ENCODE data around the gene FNDC3B.
"Not testable (repeated sequence)": the region's sequence is repeated elsewhere in the genome, so short reads cannot be mapped to it uniquely, and the experiment has no call there.

Gene FNDC3B

DNA sequence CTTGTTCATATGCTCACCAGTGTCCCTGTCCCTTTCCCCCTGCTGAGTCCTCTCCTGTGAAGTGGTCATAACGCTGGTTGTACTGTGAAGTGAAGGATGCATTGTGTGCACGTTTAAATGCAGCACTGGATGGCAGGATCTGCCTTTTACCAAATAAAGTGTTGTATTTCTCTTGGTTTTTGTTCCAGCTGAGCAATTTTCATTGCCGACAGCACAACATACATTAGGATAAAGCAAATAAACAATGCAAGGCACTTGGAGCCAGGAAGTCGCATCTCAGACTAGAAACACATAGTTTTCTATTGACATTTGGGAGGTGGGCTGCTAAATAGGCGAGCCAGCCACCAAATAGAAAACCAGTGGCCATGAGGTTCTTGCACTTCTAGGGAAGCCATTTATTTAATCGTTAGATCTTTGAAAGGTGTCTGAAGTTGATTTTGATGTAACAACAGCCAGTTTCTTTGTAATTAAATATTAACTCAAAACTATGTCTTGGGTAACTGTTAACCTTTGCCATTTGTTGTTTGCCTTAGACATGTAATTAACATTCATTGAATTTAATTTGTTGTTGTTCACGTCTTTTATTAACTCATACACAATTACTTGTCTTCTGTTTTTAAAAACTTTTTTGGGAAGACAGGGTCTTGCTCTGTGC lies 185.3 kb downstream of the FNDC3B start:
- DNase-seq, result no peak

DNA sequence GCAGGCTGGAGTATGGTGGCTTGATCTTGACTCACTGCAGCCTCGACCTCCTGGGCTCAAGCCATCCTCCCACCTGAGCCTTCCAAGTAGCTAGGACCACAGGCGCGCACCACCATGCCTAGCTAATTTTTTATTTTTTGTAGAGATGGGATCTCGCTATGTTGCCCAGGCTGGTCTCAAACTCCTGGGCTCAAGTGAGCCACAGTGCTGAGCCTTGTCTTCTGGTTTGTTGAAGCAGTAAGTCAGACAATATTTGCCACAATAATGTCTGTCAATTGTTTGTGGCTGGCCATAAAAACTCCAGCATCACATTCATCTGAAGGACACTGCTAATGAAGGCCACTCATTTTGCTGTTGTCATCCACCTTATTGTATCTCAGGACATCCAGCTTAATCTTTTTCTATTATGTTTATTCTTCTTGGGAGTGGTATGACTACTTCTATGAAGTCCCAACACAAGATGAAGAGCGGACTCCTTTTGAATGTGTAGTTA lies 185.9 kb downstream of the FNDC3B start:
- no peak for DNase-seq

DNA sequence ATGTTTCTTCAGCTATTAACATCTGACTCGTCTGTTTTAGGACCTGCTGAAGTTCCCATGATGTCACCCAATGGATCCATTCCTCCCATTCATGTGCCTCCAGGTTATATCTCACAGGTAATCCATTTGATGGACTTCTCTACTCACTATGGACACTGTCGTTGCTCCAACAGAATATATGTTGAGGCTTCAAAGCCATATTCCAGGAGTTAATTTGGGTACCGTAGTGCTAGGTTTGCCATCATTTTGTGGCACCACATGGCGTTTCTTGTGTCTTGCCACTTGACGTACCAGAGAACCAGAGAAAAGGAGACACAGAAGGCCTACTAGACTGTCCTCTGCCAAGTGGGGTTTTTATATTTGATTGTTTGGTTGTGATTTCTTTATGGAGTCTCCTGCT lies 187.5 kb downstream of the FNDC3B start:
- no peak for DNase-seq

DNA sequence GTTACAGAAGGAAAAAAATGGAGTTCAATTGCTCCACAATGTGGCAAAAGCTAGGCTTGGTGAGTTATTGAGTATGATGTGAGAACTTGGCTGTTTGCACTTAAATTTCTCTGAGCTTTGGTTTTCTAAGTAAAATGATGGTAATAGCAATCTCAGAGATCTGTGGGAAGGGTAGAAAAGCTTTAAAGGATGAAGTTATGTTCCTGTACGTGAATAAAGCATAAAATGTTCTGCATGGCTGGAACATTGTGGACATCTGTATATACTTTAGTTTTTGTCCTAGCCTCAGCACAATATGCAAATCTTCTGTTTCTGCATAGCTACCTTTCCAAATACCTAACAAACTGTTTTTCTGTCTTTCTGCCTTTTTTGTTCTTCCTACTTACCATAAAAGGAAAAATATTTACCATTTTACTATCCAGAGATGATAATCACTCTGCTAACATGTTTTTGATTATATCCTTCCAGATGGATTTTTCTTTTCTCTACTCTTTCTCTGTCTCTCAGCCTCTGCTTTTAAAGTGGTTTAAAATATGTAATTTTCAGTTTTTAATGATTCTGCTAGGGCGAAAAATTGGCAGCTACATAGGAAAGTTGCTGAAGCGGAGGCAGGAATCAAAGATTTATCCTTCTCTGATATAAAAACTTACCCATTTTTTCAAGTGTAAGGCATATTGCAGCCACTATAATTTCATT lies 188.1 kb downstream of the FNDC3B start:
- DNase-seq, result no peak

DNA sequence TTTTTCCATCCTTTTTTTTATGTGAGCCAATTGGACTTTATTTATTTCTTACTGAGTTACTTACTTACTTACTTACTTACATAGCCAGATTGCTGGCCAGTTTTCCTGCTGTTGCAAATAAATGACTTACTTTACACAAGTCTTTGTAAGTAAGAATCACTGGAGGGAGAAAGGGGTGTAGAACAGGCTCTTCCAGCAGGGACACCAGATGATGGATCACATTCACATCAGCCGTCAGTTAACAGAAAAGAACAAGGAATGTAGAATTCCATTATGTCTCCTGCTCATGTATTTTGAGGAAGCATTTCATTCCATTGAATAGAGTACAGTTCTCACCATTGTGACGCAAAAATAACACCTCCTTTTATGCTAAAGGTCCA lies 188.6 kb downstream of the FNDC3B start:
- no peak for DNase-seq

DNA sequence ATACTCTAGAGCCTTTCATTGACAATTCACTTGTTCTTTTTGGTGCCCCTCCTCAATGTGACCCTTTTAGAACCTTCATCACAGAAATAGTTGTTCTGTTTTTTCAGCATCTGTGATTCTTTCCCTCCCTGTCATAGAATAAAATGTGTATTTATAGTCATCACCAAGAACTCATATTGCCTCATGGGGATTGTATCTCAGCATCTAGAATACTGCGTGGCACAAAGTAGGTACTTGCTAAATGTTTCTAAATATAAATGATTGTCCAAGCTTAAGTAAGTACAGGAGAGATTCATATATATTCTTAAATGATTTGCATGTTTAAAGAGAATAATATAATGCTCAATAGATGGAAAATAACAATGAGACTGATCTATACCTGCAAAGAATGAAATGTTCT lies 190.1 kb downstream of the FNDC3B start:
- DNase-seq, result no peak

DNA sequence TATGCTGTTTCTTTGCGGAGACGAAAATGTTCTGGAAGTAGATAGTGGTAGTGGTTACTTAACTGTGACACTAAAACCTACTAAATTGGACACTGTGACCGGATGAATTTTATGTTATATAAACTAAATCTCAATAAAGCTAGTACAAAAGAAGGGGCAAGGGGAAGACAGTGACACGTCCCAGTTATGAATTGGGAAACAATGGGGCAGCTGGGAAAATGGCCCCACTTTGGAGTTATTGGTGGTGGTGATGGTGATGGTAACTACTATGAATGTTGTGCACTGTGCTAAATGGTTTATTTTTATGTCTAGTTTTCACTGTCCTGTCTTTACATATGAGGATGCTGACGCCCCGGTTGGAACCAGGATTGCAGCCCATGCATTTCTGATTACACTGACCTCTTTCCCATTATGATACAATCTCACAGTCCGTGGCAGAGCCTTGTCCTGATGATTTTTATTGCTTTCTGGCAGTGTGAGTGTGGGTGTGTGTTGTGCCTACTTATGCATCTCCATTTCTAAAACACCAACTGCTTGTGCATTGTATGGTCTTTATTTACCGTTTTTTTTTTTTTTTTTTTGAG lies 192.0 kb downstream of the FNDC3B start:
- DNase-seq, result no peak

DNA sequence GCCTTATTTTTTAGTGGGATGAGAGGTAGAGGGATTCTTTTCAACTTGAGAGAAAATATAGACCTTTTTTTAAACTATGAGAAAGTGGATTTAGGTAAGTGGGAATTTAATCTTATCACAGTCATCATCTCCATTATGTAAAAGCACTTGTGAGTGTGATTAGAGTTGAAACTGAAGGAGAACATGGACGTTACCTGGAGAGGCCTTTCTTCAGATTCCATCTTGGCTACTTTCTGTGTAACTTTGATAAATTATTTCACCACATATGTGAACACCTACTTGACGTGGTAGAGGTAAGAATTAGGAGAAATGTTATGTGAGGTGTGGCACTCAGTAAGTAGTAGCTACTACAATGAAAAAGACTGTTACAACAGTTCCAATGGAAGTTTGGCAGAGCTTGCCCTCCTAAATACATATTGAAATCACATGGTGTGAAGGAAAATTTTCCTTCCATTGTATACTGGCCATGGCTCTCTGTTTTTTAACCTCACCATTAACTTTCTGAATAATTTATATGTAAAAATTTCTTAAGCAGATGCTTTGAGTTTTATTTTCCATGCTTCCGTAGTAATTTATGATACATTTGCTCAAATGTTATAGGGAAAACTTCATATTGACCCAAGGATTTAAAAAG lies 193.3 kb downstream of the FNDC3B start:
- no peak for DNase-seq

DNA sequence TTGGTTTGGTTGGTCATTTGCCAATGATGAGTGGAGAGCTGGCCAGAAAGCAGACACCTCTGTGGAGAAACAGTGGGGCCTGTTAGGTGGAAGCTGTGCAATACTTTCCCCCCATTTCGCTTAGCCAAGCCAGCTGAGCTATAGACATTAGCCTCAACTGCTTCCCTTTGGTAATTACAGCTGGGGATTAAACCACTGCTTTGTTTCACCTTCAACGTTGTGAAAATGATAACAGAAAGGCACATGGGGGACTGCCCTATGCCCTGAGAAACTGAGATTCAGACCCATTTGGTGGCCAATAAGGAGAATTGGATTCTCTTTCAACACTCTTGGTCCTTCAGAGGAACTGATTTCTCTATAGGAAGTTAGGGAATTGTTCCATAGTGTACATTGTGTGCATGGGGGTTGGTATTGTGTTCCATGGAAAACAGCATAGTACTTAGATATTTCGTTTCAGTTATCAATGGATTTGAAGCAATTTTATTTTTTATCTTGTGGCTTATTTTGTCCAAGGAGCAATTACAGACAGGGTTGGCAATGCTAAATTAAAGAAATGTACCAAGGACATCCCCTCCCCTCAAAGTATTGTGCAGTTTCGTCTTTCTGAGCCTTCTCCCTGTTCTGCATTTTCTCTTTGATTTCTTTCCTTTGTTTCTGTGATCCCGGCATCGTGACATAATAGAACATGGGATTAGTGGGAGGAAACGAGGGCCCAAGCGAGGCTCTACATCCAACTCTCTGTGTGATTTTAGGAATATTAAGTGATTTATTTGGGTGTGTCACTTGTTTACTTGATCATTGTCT lies 194.3 kb downstream of the FNDC3B start:
- DNase-seq, result no peak

DNA sequence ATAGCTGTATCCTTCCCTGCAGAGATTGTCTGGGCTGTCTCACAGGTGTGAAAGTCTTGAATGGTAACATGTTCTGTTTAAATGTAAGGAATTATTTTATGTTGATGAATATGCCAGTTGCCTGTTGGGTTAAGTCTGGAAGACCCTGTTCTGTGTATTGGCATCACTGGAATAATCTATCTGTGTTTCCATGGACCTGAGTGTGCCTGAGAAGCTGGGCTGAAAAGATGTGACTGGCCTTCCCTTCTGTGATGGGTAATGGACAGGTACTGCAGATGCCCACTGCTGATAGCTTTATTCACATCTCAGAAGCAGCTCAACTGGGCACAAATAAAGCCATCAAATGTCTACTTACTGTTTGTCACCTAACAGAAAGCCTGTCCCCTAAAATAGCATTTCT lies 196.3 kb downstream of the FNDC3B start:
- no peak for DNase-seq

DNA sequence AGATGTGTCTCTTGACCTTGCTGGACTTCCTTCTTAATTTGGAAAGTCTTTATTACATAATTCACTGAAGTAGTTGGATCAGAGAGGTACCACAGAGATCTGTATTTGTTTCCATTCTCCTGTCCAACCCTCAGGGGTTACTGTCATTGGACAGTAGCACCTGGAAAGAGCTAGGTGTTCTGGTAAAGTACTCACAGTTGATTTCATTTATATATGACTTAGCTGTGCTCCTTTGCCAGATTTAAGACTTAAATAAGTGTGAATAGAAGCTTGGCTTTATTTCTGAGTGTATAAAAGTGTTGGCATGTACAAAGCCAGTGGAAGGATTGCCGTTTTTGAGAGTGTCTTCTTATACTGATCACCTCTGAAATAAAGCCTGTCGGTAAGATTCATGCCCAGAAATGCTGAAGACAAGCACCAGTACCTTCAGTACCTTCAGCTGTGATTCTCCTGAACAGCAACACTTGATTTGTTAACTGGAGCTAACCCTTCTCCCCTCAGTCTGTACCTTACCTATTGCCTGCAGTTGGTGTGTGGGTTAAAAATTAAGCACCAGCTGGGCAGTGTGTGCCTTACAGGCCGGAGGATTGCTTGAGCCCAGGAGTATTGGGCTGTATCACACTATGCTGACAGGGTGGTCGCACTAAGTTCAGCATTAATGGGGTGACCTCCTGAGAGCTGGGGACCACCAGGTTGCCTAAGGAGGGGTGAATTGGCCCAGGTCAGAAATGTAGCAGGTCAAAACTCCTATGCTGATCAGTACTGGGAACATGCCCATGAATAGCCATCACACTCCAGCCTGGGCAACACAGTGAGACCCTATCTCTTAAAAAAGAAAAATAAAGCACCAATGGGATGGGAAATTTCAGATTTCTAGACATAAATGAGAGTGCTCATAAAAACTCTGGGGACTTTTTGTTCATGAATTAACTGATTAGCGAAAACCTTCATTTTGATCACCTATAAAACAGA lies 197.7 kb downstream of the FNDC3B start:
- DNase-seq, result no peak

DNA sequence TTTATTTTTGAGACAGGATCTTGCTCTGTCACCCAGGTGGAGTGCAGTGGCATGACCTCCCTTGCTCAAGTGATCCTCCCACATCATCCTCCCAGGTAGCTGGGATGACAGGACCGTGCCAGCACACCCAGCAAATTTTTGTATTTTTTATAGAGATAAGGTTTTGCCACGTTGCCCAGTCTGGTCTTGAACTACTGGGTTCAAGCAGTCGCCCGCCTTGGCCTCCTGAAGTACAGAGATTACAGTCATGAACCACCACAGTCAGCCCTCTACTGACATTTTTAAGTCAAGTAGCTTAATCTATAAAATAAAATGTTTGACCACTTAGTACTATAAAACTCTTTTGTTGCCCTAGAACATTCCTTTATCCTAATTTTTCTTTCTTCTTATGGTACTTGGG lies 198.8 kb downstream of the FNDC3B start:
- DNase-seq, result no peak

DNA sequence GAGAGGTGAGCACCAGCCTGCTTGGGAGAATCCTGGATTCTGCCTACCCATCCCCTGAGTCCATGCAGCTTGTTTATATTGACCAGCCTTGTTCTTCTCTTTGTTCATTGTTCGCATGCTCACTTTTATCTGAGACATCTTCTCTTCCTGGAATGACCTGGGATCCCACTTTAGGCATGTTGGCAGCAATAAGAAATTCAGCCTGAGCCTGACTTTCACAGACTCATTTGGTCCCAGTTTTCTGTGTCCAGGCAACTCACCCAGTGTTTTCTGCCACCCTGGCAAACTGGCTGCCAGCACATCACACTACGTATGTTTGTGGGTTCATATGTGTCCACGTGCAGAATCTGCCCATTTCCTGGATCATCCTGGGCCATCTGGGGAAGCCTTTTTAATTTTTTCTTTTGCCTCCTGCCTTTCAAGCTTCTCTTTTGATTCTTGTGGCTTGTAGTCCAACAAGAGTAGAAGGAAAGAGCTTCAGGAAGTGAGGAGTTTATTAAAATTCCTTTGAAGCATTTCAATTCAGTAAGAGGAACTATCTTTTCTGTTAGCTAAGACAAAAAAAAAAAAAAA lies 199.9 kb downstream of the FNDC3B start:
- no peak for DNase-seq

DNA sequence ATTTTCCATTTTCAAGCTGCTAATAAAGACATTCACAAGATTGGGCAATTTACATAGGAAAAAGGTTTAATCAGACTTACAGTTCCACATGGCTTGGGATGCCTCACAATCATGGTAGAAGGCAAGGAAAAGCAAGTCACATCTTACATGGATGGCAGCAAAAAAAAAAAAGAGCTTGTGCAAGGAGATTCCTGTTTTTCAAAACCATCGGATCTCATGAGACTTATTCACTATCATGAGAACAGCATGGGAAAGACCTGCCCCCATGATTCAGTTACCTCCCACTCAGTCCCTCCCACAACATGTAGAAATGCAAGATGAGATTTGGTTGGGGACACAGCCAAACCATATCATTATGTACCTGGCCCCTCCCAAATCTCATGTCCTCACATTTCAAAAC lies 202.0 kb downstream of the FNDC3B start:
- no peak for DNase-seq

DNA sequence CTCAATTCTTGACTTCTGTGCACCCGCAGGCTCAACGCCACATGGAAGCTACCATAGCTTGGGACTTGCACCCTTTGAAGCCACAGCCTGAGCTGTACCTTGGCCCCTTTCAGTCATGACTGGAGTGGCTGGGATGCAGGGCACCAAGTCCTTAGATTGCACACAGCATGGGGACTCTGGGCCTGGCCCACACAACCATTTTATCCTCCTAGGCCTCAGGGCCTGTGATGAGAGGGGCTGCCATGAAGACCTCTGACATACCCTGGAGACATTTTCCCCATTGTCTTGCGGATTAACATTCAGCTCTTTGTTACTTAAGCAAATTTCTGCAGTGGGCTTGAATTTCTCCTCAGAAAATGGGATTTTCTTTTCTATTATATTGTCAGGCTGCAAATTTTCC lies 203.1 kb downstream of the FNDC3B start:
- not testable (repeated sequence) for DNase-seq

DNA sequence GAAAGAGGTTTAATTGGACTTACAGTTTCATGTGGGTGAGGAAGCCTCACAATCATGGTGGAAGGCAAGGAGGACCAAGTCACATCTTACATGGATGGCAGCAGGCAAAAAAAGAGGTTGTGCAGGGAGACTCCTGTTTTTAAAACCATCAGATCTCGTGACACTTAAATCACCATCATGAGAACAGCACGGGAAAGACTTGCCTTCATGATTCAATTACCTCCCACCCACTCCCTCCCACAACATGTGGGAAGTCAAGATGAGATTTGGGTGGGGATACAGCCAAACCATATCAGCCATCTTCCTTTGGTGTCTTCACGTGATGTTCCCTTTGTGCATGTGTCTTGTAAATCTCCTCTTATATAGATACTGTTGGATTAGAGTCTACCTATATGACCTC lies 204.0 kb downstream of the FNDC3B start:
- not testable (repeated sequence) for DNase-seq

DNA sequence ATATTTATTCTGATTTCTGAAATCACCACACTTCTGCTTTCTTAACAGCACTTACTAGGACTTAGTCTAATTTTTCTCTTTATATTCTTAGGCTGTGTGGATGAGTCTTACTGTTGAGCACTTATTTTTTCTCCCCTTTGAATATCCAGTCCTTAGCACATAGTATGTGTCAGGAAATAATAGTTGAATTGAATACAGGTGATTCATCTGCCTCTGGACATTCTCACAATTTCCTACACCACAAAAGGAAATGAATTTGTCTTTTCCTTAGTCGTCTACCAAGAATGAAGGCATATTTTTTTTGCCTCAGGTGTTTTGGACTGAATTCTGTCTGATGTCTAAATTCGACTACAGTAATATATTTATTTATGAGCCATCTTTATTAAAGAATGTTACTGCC lies 204.6 kb downstream of the FNDC3B start:
- DNase-seq, result no peak

DNA sequence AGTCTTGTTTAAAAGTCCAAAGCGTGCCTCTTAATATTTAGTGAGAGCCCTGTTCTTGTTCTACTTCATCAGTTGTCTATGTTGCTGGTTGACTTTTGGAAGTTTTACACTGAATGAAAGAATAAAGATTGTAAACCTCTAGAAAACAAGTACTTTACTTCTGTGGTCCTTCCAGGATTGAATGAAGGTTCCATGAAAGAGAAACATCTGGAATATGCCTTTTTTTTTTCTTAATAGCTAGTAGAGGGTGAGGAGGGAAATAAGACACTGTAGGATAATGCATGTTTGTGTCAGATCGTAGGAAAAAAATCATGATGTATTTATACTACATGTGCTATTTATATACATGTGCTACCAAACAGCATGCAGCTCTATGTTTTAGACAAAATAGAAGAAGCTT lies 205.9 kb downstream of the FNDC3B start:
- no peak for DNase-seq

DNA sequence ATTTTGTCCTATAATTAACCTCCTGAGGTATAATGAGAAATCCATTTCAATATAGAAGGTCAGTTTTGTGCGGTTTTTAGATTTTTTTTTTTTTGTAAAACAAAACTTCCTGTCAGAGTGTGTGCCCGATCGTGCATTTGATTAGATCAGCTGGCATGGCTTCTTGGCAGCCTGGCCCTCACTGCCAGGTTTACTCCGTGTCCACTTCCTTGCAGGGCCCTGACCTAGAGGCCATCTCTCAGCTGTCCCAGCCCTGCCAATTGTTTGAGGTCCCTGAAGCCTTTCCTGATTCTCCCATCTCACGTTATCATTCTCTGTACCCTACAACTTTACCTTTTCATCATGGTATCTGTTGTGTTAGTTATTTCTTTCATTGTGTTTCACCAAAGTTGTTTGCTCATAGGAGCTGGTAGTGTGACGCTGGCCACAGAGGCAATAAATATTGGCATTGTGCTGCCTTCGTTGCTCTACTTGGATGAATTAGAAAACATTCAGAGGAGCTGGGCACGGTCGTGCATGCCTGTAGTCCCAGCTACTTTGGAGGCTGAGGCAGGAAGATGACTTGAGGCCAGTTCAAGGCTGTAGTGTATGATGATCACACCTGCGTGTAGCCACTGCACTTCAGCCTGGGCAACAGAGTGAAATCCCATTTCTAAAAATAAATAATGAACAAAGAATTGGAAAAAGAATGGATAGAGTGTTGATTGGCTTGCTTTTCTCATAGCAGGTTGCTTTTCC lies 206.9 kb downstream of the FNDC3B start:
- no peak for DNase-seq

DNA sequence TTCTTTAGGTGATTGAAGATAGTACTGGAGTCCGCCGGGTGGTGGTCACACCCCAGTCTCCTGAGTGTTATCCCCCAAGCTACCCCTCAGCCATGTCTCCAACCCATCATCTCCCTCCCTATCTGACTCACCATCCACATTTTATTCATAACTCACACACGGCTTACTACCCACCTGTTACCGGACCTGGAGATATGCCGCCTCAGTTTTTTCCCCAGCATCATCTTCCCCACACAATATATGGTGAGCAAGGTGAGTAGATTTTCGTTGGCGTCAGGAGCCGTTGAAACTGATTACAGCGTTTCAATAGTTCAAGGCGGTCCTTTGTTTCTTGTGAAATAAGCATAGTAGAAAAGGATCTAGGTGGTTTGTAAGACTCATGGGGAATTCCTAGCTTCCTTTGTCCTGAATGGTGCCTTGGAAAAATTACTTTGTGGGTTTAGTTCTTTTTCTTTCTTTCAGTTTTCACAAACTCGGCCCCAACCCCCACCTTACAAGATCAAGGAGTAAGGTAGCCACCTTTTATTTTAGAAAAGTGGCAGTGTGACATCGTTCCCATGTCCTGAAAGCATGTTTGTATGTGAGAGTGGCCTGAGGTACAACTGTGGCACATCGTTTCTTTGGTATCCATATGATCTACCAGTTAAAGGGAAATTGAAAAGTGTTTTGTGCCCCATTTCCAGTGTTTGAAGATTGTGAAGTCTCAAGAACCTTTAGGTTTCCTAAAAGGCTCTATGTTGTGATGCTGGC lies 208.3 kb downstream of the FNDC3B start:
- no peak for DNase-seq
